Stimulated activated CD4-positive, alpha-beta T cell treated with anti-CD3 and anti-CD28 coated beads, TNF-alpha, amount 100 ng/mL, for 1 hour (primary cell): ENCODE measurements around the gene AATK.

Source experiments
- DNase-seq, 3 donors: peaks; one replicate each; pipeline ENCODE4 v3.0.0-alpha.2; 2020; ENCODE audit warnings: low read depth in 3 of 3, low spot score in 1 of 3

The AATK gene

GRCh38 chr17:81117672-81118198, 48.3 kb downstream of the AATK start:
- no peak for DNase-seq

GRCh38 chr17:81116704-81117103, 49.3 kb downstream of the AATK start:
- no peak for DNase-seq

DNA sequence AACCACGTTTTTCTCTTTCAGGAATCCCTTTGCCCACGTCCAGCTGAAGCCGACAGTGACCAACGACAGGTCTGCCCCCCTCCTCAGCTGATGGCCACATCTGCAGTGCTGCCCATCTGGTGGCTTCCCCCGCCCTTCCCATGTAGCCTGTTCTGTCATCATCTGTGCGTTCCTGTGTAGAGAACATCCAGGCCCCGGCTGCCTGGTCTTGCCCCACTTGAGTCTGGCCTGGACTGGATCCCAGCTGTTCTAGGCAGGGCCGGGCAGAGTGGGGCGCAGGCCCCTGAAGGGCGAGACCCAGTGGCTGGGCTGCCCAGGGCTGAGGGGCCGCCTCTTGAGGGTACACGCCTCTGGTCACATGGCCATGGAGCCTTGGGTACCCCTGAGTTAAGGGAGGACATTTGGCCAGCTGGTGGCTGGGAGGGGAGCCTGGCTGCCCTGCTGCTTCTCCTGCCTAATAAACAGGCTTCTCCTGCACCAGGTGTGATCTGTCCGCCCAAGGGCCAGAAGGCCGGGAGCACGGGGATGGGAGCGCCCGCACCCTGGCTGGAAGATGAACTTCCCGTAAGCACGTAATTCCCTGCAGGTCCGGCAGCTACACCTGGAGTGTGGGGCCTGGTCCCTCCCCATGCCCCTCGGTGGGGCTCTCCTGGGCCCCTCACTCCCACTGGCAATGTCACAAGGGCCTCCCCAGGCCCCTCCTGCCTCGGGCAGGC, 50.1 kb downstream of the AATK start:
- no peak for DNase-seq

- DNase-seq = no peak
Measured at GRCh38 chr17:81115219-81115618, 50.8 kb downstream of the AATK start.

DNA sequence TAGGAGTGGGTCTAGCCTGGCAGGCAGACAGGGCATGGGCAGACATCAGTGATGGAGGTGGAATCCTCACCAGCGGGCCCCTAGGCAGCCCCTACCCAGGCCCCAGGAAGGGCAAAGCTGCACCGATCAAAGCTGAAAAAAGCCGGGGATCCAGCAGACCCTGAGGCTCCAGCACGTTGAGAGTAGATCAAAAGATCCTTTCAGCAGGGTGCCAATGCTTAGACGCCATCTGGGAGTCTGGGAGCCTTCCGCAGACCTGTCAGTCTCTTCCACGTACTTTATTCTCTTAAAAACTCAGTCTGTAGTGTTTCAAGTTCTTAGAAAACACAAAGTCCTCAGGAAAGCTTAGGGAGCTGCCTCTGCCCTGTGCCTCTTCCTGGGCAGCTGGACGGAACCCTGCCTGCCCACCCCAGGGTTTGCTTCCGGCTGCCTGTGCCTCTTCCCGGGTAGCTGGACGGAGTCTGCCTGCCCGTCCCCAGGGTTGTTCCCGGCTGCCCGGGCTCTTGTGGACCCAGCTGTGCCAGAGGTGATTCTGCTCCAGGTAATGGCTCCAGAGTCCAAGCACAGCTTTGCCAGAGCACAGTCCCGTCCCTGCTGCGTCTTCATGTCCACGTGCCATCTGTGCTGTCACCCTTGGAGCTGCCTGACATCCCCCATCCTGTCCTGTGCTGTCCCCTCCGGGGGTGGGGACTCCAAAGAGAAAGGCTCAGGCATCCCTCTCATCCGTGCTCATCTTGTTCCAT, 51.5 kb downstream of the AATK start:
- DNase-seq = no peak

GRCh38 chr17:81113158-81113724, 52.8 kb downstream of the AATK start:
- no peak for DNase-seq

DNA sequence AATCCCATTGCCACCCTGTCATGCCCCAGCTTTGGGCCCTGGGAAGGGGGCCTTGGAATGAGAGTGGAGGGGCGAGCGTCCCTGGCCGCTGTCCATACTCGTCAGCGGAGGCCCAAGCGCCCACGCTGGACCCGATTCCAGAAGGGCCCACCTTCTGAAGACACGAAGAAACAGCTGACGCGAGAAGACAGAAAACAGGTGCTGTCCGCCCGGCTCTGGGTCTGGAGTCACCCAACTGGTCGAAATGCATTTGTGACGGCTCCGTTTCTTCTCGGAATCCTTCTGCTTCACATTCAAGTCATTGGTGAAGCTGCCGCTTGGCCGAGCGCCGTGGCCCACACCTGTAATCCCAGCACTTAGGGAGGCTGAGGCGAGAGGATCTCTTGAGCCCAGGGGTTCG, 53.6 kb downstream of the AATK start:
- no peak for DNase-seq

GRCh38 chr17:81111066-81111465, 55.0 kb downstream of the AATK start:
- no peak for DNase-seq

- no peak for DNase-seq
Measured at GRCh38 chr17:81110488-81111040, 55.5 kb downstream of the AATK start.

- DNase-seq = no peak
Measured at GRCh38 chr17:81109957-81110356, 56.1 kb downstream of the AATK start.

GRCh38 chr17:81108220-81108619, 57.8 kb downstream of the AATK start:
- DNase-seq = no peak

DNA sequence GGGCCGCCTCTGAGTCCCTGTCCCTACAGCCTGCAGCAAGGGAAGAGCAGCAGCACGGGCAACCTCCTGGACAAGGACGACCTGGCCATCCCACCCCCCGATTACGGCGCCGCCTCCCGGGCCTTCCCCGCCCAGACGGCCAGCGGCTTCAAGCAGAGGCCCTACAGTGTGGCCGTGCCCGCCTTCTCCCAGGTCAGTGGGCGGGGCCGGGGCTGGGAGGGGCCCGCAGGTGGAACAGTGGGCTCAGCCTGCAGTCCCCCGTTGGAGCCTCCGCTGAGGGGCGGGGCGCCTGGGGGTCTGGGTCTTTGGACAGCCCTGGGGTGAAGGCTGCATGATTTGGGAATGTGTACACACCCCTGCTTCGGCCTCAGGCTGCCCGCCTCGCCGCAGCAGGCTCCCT, 59.3 kb downstream of the AATK start:
- DNase-seq = no peak

DNA sequence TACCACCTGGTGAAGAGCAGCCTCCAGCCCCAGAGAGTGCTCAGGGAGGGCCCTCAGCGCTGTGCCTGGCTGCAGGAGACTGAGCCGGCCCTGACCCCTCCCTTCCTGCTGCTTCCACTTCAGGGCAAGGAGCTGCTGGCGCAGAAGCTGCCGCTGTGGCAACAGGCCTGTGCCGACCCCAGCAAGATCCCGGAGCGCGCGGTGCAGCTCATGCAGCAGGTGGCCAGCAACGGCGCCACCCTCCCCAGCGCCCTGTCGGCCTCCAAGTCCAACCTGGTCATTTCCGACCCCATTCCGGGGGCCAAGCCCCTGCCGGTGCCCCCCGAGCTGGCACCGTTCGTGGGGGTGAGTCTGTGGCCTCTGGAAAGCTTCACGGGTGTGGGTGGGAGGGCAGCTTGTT, 62.6 kb downstream of the AATK start:
- DNase-seq = no peak

GRCh38 chr17:81102869-81103268, 63.2 kb downstream of the AATK start:
- DNase-seq = no peak

GRCh38 chr17:81102352-81102751, 63.7 kb downstream of the AATK start:
- no peak for DNase-seq

GRCh38 chr17:81101614-81102306, 64.3 kb downstream of the AATK start:
- peak; percentile 73 to 85 (median 82) for DNase-seq

GRCh38 chr17:81100668-81101067, 65.4 kb downstream of the AATK start:
- DNase-seq = no peak

DNA sequence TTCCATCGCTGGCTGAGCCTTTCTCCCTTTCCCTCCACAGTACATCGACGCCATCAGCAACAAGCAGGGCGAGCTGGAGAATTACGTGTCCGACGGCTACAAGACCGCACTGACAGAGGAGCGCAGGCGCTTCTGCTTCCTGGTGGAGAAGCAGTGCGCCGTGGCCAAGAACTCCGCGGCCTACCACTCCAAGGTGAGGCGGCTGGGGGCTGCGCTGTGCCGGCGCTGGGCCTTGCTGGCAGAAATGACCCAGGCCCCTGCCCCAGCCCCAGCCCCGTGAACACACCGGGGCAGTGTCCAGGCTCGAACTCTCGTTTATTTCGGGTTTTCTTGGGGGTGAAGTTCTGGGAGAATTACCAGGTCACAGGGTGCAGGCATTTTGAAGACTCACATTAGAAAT, 66.1 kb downstream of the AATK start:
- no peak for DNase-seq

- no peak for DNase-seq
Measured at GRCh38 chr17:81097943-81098308, 68.1 kb downstream of the AATK start.

- DNase-seq = peak in 2 of 3 donors; percentile 27 to 49
Measured at GRCh38 chr17:81097134-81097942, 68.7 kb downstream of the AATK start.
